K562 (cell line): ENCODE measurements around the gene GCNA. TPM values are rescaled to one million over a fixed set of nuclear protein-coding genes. Genes with fewer than 3 reads are reported as not detected.
A peak's percentile ranks its signal among the peaks of the same experiment; 100 is the strongest.

Source experiments
- ATAC-seq: fragments of 200-7000 bp; cut with Tn5 transposase; 3 replicates; pipeline ENCODE4 v1.9.1; 2020; ENCODE audit warnings: moderate library complexity
- BruUV-seq: library from RNA; stranded (reverse); fragments of 400-500 nt; replicated peaks from 2 replicates; lab custom pipeline; 2021; lab: Mats Ljungman, UMichigan
- CTCF ChIA-PET: fragments of 300-600 bp; formaldehyde crosslinking; extraction: SDS; loops from one replicate; lab custom pipeline; 2021; ENCODE audit warnings: low intra/inter-chr PET ratio; lab: Yijun Ruan, JAX
- POLR2A ChIA-PET: fragments of 300-600, 350-650 bp; sonication (Branson Sonifier 250); formaldehyde crosslinking; extraction: SDS; loops from one replicate; lab custom pipeline; 2021; ENCODE audit warnings: antibody characterized with exemption, inconsistent platforms; lab: Yijun Ruan, JAX
- DNase-seq, 4 experiments: peaks; one replicate each; pipeline versions ENCODE4 v3.0.0 to v3.0.0-alpha.2; 2011 to 2018; ENCODE audit warnings: low spot score in 3 of 4, mixed read lengths in 3 of 4; ENCODE audit errors: extremely low read depth in 1 of 4
- FAIRE-seq: peaks from 2 replicates; lab custom pipeline; 2011; peaks lifted over from hg19 to GRCh38; lab: Jason Lieb, UNC
- H2AFZ ChIP-seq: 2 replicates; pipeline ENCODE4 v1.6.0; 2011; ENCODE audit warnings: low read depth, low read length, control low read depth, inconsistent platforms
- H3K27ac ChIP-seq: fragments of 200-600 bp; 3 replicates; pipeline ENCODE4 v1.8.0; 2011; ENCODE audit warnings: low read depth, mild to moderate bottlenecking, control low read depth, inconsistent platforms, low read length, moderate library complexity, mixed read lengths; ENCODE audit errors: extremely low read depth
- H3K27me3 ChIP-seq, 2 experiments: fragments of 300-600 bp in 1 of 2; 2 replicates in 1 of 2; 3 replicates in 1 of 2; pipeline versions ENCODE4 v1.6.0 to v1.8.0; 2011; ENCODE audit warnings: inconsistent platforms in 2 of 2, low read length in 2 of 2, mild to moderate bottlenecking in 1 of 2, mixed read lengths in 1 of 2, moderate library complexity in 1 of 2; ENCODE audit not compliant: control insufficient read depth in 2 of 2, insufficient read depth in 2 of 2
- H3K36me3 ChIP-seq: fragments of 300-600 bp; 3 replicates; pipeline ENCODE4 v1.8.0; 2011; ENCODE audit warnings: mild to moderate bottlenecking, low read length, inconsistent platforms; ENCODE audit not compliant: control insufficient read depth, insufficient read depth
- H3K4me1 ChIP-seq, 2 experiments: fragments of 200-600 bp in 1 of 2; replicated peaks in 1 of 2; 2 replicates in 1 of 2; 3 replicates in 1 of 2; pipeline versions ENCODE4 v1.5.1 to v1.8.0; 2011; ENCODE audit warnings: inconsistent platforms in 2 of 2, low read length in 2 of 2, mild to moderate bottlenecking in 1 of 2, mixed read lengths in 1 of 2, moderate library complexity in 1 of 2; ENCODE audit not compliant: control insufficient read depth in 2 of 2, insufficient read depth in 2 of 2
- H3K4me2 ChIP-seq: 2 replicates; pipeline ENCODE4 v1.6.1; 2011; ENCODE audit warnings: low read length, control low read depth, inconsistent platforms, mixed read lengths; ENCODE audit not compliant: insufficient read depth
- H3K4me3 ChIP-seq: fragments of 200-600 bp; sonication (generic), shearing (Covaris generic); 2 replicates; pipeline ENCODE4 v1.5.1; 2016; ENCODE audit warnings: control low read depth, inconsistent platforms
- H3K79me2 ChIP-seq: fragments of 200-600 bp; 3 replicates; pipeline ENCODE4 v1.8.0; 2011; ENCODE audit warnings: low read length, inconsistent platforms; ENCODE audit not compliant: control insufficient read depth, insufficient read depth
- H3K9ac ChIP-seq, 2 experiments: 2 replicates each; pipeline versions ENCODE4 v1.6.0 to v1.6.1; 2011; ENCODE audit warnings: low read depth in 2 of 2, low read length in 2 of 2, control low read depth in 1 of 2, inconsistent platforms in 1 of 2, mild to moderate bottlenecking in 1 of 2, mixed read lengths in 1 of 2; ENCODE audit not compliant: insufficient read depth in 1 of 2
- H3K9me1 ChIP-seq: one replicate; pipeline ENCODE4 v1.6.0; 2011; ENCODE audit warnings: inconsistent platforms, mild to moderate bottlenecking, low read length, moderate library complexity; ENCODE audit not compliant: control insufficient read depth, insufficient read depth
- H3K9me3 ChIP-seq: replicated peaks from 2 replicates; pipeline ENCODE4 v1.5.1; 2011; ENCODE audit warnings: low read depth, low read length, inconsistent platforms; ENCODE audit not compliant: control insufficient read depth, insufficient read depth
- H4K20me1 ChIP-seq: replicated peaks from 2 replicates; pipeline ENCODE4 v1.6.1; 2011; ENCODE audit warnings: low read length, inconsistent platforms, mixed read lengths; ENCODE audit not compliant: control insufficient read depth, insufficient read depth
- ATF1 ChIP-seq, 2 experiments: fragments of 450-650 bp in 1 of 2; IDR thresholded peaks; 2 replicates each; pipeline ENCODE4 v1.6.1; 2016; ENCODE audit warnings: missing compliant biosample characterization in 1 of 2, missing genetic modification characterization in 1 of 2
- C11orf30 ChIP-seq: fragments of 450-650 bp; IDR thresholded peaks from 2 replicates; pipeline ENCODE4 v1.6.1; 2016; ENCODE audit warnings: low read depth, mild to moderate bottlenecking
- CHD4 ChIP-seq: fragments of 200-600 bp; sonication (generic); IDR thresholded peaks from 3 replicates; pipeline ENCODE4 v1.6.1; 2012; ENCODE audit warnings: low read depth, mild to moderate bottlenecking, mixed read lengths, low read length, inconsistent platforms; ENCODE audit not compliant: insufficient read depth, insufficient replicate concordance, poor library complexity, severe bottlenecking
- HDAC8 ChIP-seq: fragments of 450-650 bp; IDR thresholded peaks from 2 replicates; pipeline ENCODE4 v1.6.1; 2016; ENCODE audit warnings: mild to moderate bottlenecking, missing genetic modification characterization, moderate library complexity, missing compliant biosample characterization
- KAT8 ChIP-seq: fragments of 450-650 bp; IDR thresholded peaks from 2 replicates; pipeline ENCODE4 v1.6.1; 2016; ENCODE audit warnings: low read depth, mild to moderate bottlenecking
- KHSRP ChIP-seq: fragments of 450-650 bp; IDR thresholded peaks from 2 replicates; pipeline ENCODE4 v1.6.1; 2017
- NELFE ChIP-seq: IDR thresholded peaks from 2 replicates; pipeline ENCODE4 v1.6.1; 2011; ENCODE audit warnings: mild to moderate bottlenecking; ENCODE audit not compliant: insufficient read depth, insufficient read length
- NFE2 ChIP-seq: IDR thresholded peaks from 2 replicates; pipeline ENCODE4 v1.6.1; 2014; ENCODE audit warnings: antibody characterized with exemption, low read depth
- NR4A1 ChIP-seq, 2 experiments: fragments of 250-450 bp in 1 of 2; fragments of 450-650 bp in 1 of 2; sonication (Bioruptor Pico) in 1 of 2; IDR thresholded peaks; 2 replicates each; pipeline versions ENCODE4 v1.4.0 to v1.6.1; 2016 to 2020; ENCODE audit warnings: mild to moderate bottlenecking in 2 of 2, missing compliant biosample characterization in 1 of 2, missing genetic modification characterization in 1 of 2, moderate library complexity in 1 of 2
- PHF8 ChIP-seq: fragments of 200-600 bp; sonication (generic); IDR thresholded peaks from 2 replicates; pipeline ENCODE4 v1.6.1; 2012; ENCODE audit warnings: mixed run types, mild to moderate bottlenecking, inconsistent platforms, low read length, moderate library complexity, borderline replicate concordance
- POLR2AphosphoS5 ChIP-seq: IDR thresholded peaks from 2 replicates; pipeline ENCODE4 v1.6.1; 2011; ENCODE audit warnings: mild to moderate bottlenecking, low read depth, low read length, moderate library complexity; ENCODE audit not compliant: control insufficient read depth, insufficient read depth
- RFX1 ChIP-seq: fragments of 450-650 bp; IDR thresholded peaks from 2 replicates; pipeline ENCODE4 v1.6.1; 2016; ENCODE audit warnings: mild to moderate bottlenecking, moderate library complexity
- SMAD2 ChIP-seq: fragments of 150-350 bp; IDR thresholded peaks from 2 replicates; pipeline ENCODE4 v1.6.1; 2014; ENCODE audit warnings: low read depth, mild to moderate bottlenecking, low read length
- SNIP1 ChIP-seq: fragments of 450-650 bp; IDR thresholded peaks from 2 replicates; pipeline ENCODE4 v1.7.1; 2017; ENCODE audit warnings: low read depth, mild to moderate bottlenecking
- ZNF134 ChIP-seq: fragments of 250-450 bp; sonication (Bioruptor Pico); conservative IDR thresholded peaks from 2 replicates; pipeline ENCODE4 v1.4.0; 2020
- ZNF311 ChIP-seq: fragments of 250-450 bp; sonication (Bioruptor Pico); IDR thresholded peaks from 2 replicates; pipeline ENCODE4 v1.4.0; 2020; ENCODE audit warnings: mild to moderate bottlenecking, moderate library complexity
- ZNF431 ChIP-seq: sonication (generic); formaldehyde crosslinking; IDR thresholded peaks from 2 replicates; pipeline ENCODE4 v1.8.0; 2022; ENCODE audit warnings: mild to moderate bottlenecking, missing genetic modification reagents
- ZNF668 ChIP-seq: fragments of 250-450 bp; sonication (Bioruptor Pico); IDR thresholded peaks from 2 replicates; pipeline ENCODE4 v1.8.0; 2022; ENCODE audit warnings: mild to moderate bottlenecking, inconsistent platforms
- WGBS: fragments of 100-300 bp; shearing (Covaris generic); methylation state at CpG from one replicate; pipeline ENCODE4 v1.1.6; 2016; ENCODE audit warnings: low coverage, mixed read lengths; ENCODE audit not compliant: insufficient coverage; ENCODE audit errors: missing lambda C conversion rate; 5-methylcytosine and 5-hydroxymethylcytosine counted together
- in situ Hi-C: fragments of 300-500 bp; cut with MboI; formaldehyde crosslinking; loops from 4 replicates; pipeline ENCODE4 v1.15.0; 2018; ENCODE audit warnings: inconsistent platforms, mixed read lengths
- intact Hi-C: fragments of 100-400 bp; cut with micrococcal nuclease; formaldehyde crosslinking; loops from 2 replicates; pipeline ENCODE4 v1.14.2; 2022
- polyA plus RNA-seq, 8 experiments: library from polyadenylated mRNA; depleted of rRNA in 4 of 8; stranded (reverse) in 5 of 8; unstranded in 3 of 8; fragments of >200 nt; fragmentation: Nextera tagmentation in 2 of 8; fragmentation: Illumina TruSeq in 1 of 8; extraction: Ambion mirVana in 2 of 8; extraction: Trizol in 1 of 8; gene quantifications; 2 replicates each; pipeline versions ENCODE4 v1.2.1 to v1.2.3, GENCODE V29; 2011 to 2014; ENCODE audit warnings: inconsistent platforms in 1 of 8, missing spikeins in 1 of 8
- total RNA-seq, 7 experiments: library from RNA; depleted of rRNA in 6 of 7; stranded (reverse); fragments of >200 nt in 6 of 7; fragmentation: Illumina TruSeq in 2 of 7; extraction: Trizol in 2 of 7; gene quantifications; 2 replicates each; pipeline versions ENCODE4 v1.2.1 to v1.2.3, GENCODE V29; 2011 to 2021; ENCODE audit warnings: low replicate concordance in 1 of 7
- TF ChIP-seq, protein P1 (sequence below): fragments of 250-450 bp; sonication (Bioruptor Pico); IDR thresholded peaks from 2 replicates; pipeline ENCODE4 v1.4.0; 2020
- TF ChIP-seq, protein P2 (sequence below): fragments of 250-450 bp; sonication (Bioruptor Pico); IDR thresholded peaks from 2 replicates; pipeline ENCODE4 v1.8.0; 2021; ENCODE audit warnings: mild to moderate bottlenecking, moderate library complexity

Gene GCNA
- total and polyA plus RNA-seq, 9 of the 15 experiments (the other 6 are each of a cell fraction or from before 2014, with no cell fraction given): 0.27 to 1.5 (median 0.86) TPM

DNA sequence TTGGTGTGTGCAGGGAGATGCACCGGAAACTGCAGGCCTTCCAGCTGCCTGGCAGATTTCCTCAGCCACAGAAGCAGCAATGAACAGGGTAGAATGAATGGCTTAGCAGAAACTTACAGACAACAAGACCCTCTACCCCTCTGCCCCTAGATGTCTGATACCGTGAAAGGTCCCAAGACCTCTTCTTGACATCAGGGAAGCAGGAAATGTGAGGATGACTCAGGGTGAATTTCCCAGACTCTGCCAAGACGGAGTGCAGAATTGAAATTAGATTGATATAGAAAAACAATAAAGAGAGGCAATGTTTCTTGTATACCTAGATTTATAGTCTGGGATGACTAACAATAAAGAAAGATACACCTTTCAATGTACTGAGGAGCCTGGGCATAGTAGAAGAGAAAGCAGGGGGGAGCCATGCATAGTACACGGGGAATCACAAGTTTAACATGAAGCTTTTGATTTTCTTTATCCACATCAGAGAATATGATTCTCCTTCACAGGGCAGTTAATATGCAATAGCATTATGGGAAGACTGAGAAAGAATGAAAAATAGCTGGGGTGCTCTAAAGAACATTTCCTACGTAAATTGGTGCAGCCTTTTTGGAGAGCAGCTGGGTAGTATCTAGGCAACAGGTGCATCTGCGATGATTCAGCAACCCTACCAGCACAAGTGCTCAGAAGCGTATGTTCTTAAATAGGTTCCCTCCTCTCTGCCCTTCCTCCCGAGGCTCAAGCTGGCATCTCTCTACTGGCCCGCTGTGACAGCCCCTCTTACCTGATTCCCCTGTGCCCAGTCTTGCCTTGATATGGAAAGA is 58.4 kb downstream of the GCNA start:
- Histone ChIP-seq H2AFZ (no peak overlapping the region), H3K4me3 (no peak overlapping the region), H3K4me2 (no peak overlapping the region), H4K20me1 (no peaks in the 10 kb centered on the region), H3K79me2 (no peaks in the 10 kb centered on the region), H3K9me1 (no peaks in the 10 kb centered on the region), H3K9ac (no peak overlapping the region), H3K9me3 (no peaks in the 10 kb centered on the region), H3K4me1 (no peaks in the 10 kb centered on the region; a peak in 1 of 5 replicates), H3K27me3 (no peaks in the 10 kb centered on the region), H3K27ac (no peak overlapping the region), H3K36me3 (no peaks in the 10 kb centered on the region)
- DNase-seq (no peak), ATAC-seq (peak; percentile 35; the same call in 1 of the 3 replicates), FAIRE-seq (no peak)
- intact Hi-C loops: no loop called here
- no TSS peak for BruUV-seq
- CTCF ChIA-PET: no interaction called here
- in situ Hi-C loops: no loop called here
- WGBS: 20% methylated on average over 8 of the region's 9 CpGs
- POLR2A ChIA-PET: no interaction called here
- TF ChIP-seq ZNF311 (CRISPR knock-in tag): no peak
- no peak for TF ChIP-seq KAT8
- TF ChIP-seq, protein P1, sequence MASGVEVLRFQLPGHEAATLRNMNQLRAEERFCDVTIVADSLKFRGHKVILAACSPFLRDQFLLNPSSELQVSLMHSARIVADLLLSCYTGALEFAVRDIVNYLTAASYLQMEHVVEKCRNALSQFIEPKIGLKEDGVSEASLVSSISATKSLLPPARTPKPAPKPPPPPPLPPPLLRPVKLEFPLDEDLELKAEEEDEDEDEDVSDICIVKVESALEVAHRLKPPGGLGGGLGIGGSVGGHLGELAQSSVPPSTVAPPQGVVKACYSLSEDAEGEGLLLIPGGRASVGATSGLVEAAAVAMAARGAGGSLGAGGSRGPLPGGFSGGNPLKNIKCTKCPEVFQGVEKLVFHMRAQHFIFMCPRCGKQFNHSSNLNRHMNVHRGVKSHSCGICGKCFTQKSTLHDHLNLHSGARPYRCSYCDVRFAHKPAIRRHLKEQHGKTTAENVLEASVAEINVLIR (CRISPR knock-in tag): no peak
- TF ChIP-seq KHSRP: no peak
- no peak for TF ChIP-seq ZNF431 (CRISPR knock-in tag)
- TF ChIP-seq SMAD2: no peak
- TF ChIP-seq RFX1: peak; percentile 62
- no peak for TF ChIP-seq ZNF134
- TF ChIP-seq HDAC8: no peak
- TF ChIP-seq ZNF668 (CRISPR knock-in tag): no peak
- TF ChIP-seq NR4A1 (CRISPR knock-in tag; IDR thresholded peaks at IDR 0.05): no peak
- no peak for TF ChIP-seq NR4A1 (tag; IDR thresholded peaks at IDR 0.05)
- TF ChIP-seq NFE2: peak; percentile 67; the same call in 1 of the 2 replicates
- no peak for TF ChIP-seq CHD4
- TF ChIP-seq SNIP1: no peak
- TF ChIP-seq, protein P2, sequence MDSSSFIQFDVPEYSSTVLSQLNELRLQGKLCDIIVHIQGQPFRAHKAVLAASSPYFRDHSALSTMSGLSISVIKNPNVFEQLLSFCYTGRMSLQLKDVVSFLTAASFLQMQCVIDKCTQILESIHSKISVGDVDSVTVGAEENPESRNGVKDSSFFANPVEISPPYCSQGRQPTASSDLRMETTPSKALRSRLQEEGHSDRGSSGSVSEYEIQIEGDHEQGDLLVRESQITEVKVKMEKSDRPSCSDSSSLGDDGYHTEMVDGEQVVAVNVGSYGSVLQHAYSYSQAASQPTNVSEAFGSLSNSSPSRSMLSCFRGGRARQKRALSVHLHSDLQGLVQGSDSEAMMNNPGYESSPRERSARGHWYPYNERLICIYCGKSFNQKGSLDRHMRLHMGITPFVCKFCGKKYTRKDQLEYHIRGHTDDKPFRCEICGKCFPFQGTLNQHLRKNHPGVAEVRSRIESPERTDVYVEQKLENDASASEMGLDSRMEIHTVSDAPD: no peak
- TF ChIP-seq C11orf30: peak; percentile 37; the same call in 1 of the 2 replicates
- no peak for TF ChIP-seq NELFE
- no peak for TF ChIP-seq POLR2AphosphoS5
- no peak for TF ChIP-seq PHF8
- no peak for TF ChIP-seq ATF1 (CRISPR knock-in tag; IDR thresholded peaks at IDR 0.05)
- TF ChIP-seq ATF1 (tag; IDR thresholded peaks at IDR 0.05): no peak
